ENCODE results near the gene PI4K2A. TPM values are rescaled to one million over a fixed set of nuclear protein-coding genes. Genes with fewer than 3 reads are reported as not detected.

Gene PI4K2A
- total RNA-seq, 1 donor from 2014 or later, result 12.4 TPM

- H3K4me1 ChIP-seq, result peaks cover 41% of the 10 kb centered on the region
- no peak for TF ChIP-seq CTCF (IDR thresholded peaks at IDR 0.05; ENCODE audit: borderline replicate concordance)
- H3K27me3 ChIP-seq (ENCODE audit: low read depth), result no peaks in the 10 kb centered on the region
- no peak overlapping the region for H3K4me3 ChIP-seq
- peak overlapping the region; percentile 84 for H3K27ac ChIP-seq (replicated peaks)
- no peaks in the 10 kb centered on the region for H3K9me3 ChIP-seq (replicated peaks)
- intact Hi-C loops (cut with micrococcal nuclease), result loop anchor here (5.0 kb wide), 1 partner anchor 37 kb away; the partner anchor contains the start of gene ANKRD2
- DNase-seq, result peak; percentile 78
- no peaks in the 10 kb centered on the region for H3K36me3 ChIP-seq
These were observed 31.4 kb upstream of the PI4K2A start for GRCh38 chr10:97608991-97609561.

GRCh38 chr10:97611473-97611872 is 29.0 kb upstream of the PI4K2A start:
- Histone ChIP-seq H3K9me3 (replicated peaks) (no peaks in the 10 kb centered on the region), H3K27ac (replicated peaks) (peak overlapping the region; percentile 84), H3K27me3 (ENCODE audit: low read depth) (no peaks in the 10 kb centered on the region), H3K36me3 (no peaks in the 10 kb centered on the region), H3K4me1 (peaks cover 41% of the 10 kb centered on the region), H3K4me3 (no peak overlapping the region)
- TF ChIP-seq CTCF (IDR thresholded peaks at IDR 0.05; ENCODE audit: borderline replicate concordance), result no peak
- intact Hi-C loops (cut with micrococcal nuclease), result no loop called here
- no peak for DNase-seq

GRCh38 chr10:97612386-97612785 is 28.1 kb upstream of the PI4K2A start:
- H3K36me3 ChIP-seq, result no peaks in the 10 kb centered on the region
- peaks cover 41% of the 10 kb centered on the region for H3K4me1 ChIP-seq
- peak; percentile 67 for TF ChIP-seq CTCF (IDR thresholded peaks at IDR 0.05; ENCODE audit: borderline replicate concordance)
- peak overlapping the region; percentile 84 for H3K27ac ChIP-seq (replicated peaks)
- no peak overlapping the region for H3K4me3 ChIP-seq
- intact Hi-C loops (cut with micrococcal nuclease), result no loop called here
- H3K9me3 ChIP-seq (replicated peaks), result no peaks in the 10 kb centered on the region
- no peaks in the 10 kb centered on the region for H3K27me3 ChIP-seq (ENCODE audit: low read depth)
- DNase-seq, result no peak

- intact Hi-C loops (cut with micrococcal nuclease), result no loop called here
- Histone ChIP-seq H3K4me3 (no peak overlapping the region), H3K36me3 (no peaks in the 10 kb centered on the region), H3K9me3 (replicated peaks) (no peaks in the 10 kb centered on the region), H3K4me1 (no peaks in the 10 kb centered on the region), H3K27ac (replicated peaks) (no peak overlapping the region), H3K27me3 (ENCODE audit: low read depth) (no peaks in the 10 kb centered on the region)
- DNase-seq, result no peak
- no peak for TF ChIP-seq CTCF (IDR thresholded peaks at IDR 0.05; ENCODE audit: borderline replicate concordance)
These were observed 22.2 kb upstream of the PI4K2A start for GRCh38 chr10:97618285-97618684.

- no peak for TF ChIP-seq CTCF (IDR thresholded peaks at IDR 0.05; ENCODE audit: borderline replicate concordance)
- H3K4me1 ChIP-seq, result no peaks in the 10 kb centered on the region
- H3K27me3 ChIP-seq (ENCODE audit: low read depth), result no peaks in the 10 kb centered on the region
- H3K36me3 ChIP-seq, result no peaks in the 10 kb centered on the region
- H3K9me3 ChIP-seq (replicated peaks), result no peaks in the 10 kb centered on the region
- H3K4me3 ChIP-seq, result no peak overlapping the region
- intact Hi-C loops (cut with micrococcal nuclease), result no loop called here
- no peak overlapping the region for H3K27ac ChIP-seq (replicated peaks)
- no peak for DNase-seq
These were observed 21.7 kb upstream of the PI4K2A start for GRCh38 chr10:97618733-97619132.

All from left ventricle myocardium inferior (tissue), 1 donor.